HepG2 (cell line): ENCODE measurements around the gene DDX39B. TPM values are rescaled to one million over a fixed set of nuclear protein-coding genes. Genes with fewer than 3 reads are reported as not detected.

ENCODE experiments used
- AKNA ChIP-seq: sonication (generic); formaldehyde crosslinking; IDR thresholded peaks from 2 replicates; pipeline ENCODE4 v1.4.0; 2020; ENCODE audit warnings: missing genetic modification reagents, borderline replicate concordance
- ARHGAP35 ChIP-seq: sonication (generic); formaldehyde crosslinking; IDR thresholded peaks from 2 replicates; pipeline ENCODE4 v1.9.0; 2022; ENCODE audit warnings: mild to moderate bottlenecking, inconsistent platforms, moderate library complexity, missing genetic modification reagents, borderline replicate concordance
- FOXK2 ChIP-seq: fragments of 450-650 bp; IDR thresholded peaks from 2 replicates; pipeline ENCODE4 v1.6.1; 2016
- NCOA1 ChIP-seq: sonication (generic); formaldehyde crosslinking; IDR thresholded peaks from 2 replicates; pipeline ENCODE4 v1.9.0; 2021; ENCODE audit warnings: missing genetic modification reagents
- NFRKB ChIP-seq: fragments of 450-650 bp; IDR thresholded peaks from 2 replicates; pipeline ENCODE4 v1.6.1; 2017
- PRDM15 ChIP-seq: sonication (generic); formaldehyde crosslinking; IDR thresholded peaks from 2 replicates; pipeline ENCODE4 v1.4.0; 2020; ENCODE audit warnings: missing genetic modification reagents
- PRMT3 ChIP-seq: sonication (generic); formaldehyde crosslinking; IDR thresholded peaks from 2 replicates; pipeline ENCODE4 v1.8.1; 2022; ENCODE audit warnings: low read depth, mild to moderate bottlenecking, moderate library complexity, missing genetic modification reagents, borderline replicate concordance
- ZNF318 ChIP-seq: sonication (generic); formaldehyde crosslinking; IDR thresholded peaks from 2 replicates; pipeline ENCODE4 v1.4.0; 2020; ENCODE audit warnings: mild to moderate bottlenecking, missing genetic modification reagents
- ZNF441 ChIP-seq: sonication (generic); formaldehyde crosslinking; IDR thresholded peaks from 2 replicates; pipeline ENCODE4 v1.7.0; 2021; ENCODE audit warnings: missing genetic modification reagents, borderline replicate concordance
- ZNF530 ChIP-seq: sonication (generic); formaldehyde crosslinking; IDR thresholded peaks from 2 replicates; pipeline ENCODE4 v1.5.0; 2020; ENCODE audit warnings: low read depth, mild to moderate bottlenecking, missing genetic modification reagents
- ZNF546 ChIP-seq: sonication (generic); formaldehyde crosslinking; conservative IDR thresholded peaks from 2 replicates; pipeline ENCODE4 v1.8.1; 2023; ENCODE audit warnings: mild to moderate bottlenecking, missing genetic modification reagents
- polyA plus RNA-seq, 8 experiments: library from polyadenylated mRNA; depleted of rRNA in 3 of 8; stranded (reverse) in 7 of 8; unstranded in 1 of 8; fragments of >200 nt; fragmentation: Illumina TruSeq in 4 of 8; extraction: Trizol in 4 of 8; gene quantifications; 2 replicates each; pipeline versions ENCODE4 v1.2.1 to v1.2.3, GENCODE V29; 2011 to 2016; ENCODE audit warnings: low read depth in 4 of 8, missing spikeins in 1 of 8, mixed read lengths in 1 of 8; ENCODE audit not compliant: insufficient read depth in 1 of 8
- total RNA-seq, 5 experiments: library from RNA; depleted of rRNA; stranded (reverse); fragments of >200 nt; fragmentation: Illumina TruSeq; extraction: Trizol; gene quantifications; 2 replicates each; pipeline ENCODE4 v1.2.3, GENCODE V29; 2016; ENCODE audit warnings: low read depth in 1 of 5

The DDX39B gene
- total and polyA plus RNA-seq, 2 of the 13 experiments (the other 11 are each of a cell fraction or from before 2014, with no cell fraction given) = 570 to 678 TPM

GRCh38 chr6:31541658-31542521 lies at the start of gene DDX39B (continued):
- no peak for TF ChIP-seq ZNF318 (CRISPR knock-in tag)
- peak; percentile 58; the same call in 1 of the 2 replicates for TF ChIP-seq AKNA (CRISPR knock-in tag)
- peak; percentile 99 for TF ChIP-seq NFRKB
- TF ChIP-seq NCOA1 = no peak; the same call in 1 of the 2 replicates
- TF ChIP-seq PRMT3 (CRISPR knock-in tag) = 0 out of 2 replicates have a peak, but pooled peaks have one; percentile 66
- TF ChIP-seq ZNF441 (CRISPR knock-in tag) = peak; percentile 83; the same call in 1 of the 2 replicates
- TF ChIP-seq PRDM15 (CRISPR knock-in tag) = no peak; the same call in 1 of the 2 replicates
- peak; percentile 88 for TF ChIP-seq ZNF546 (CRISPR knock-in tag)
- peak; percentile 63; the same call in 1 of the 2 replicates for TF ChIP-seq FOXK2
- no peak; the same call in none of the 2 replicates for TF ChIP-seq ARHGAP35 (CRISPR knock-in tag)
- TF ChIP-seq ZNF530 = no peak
